ENCODE data around the gene PDHX. TPM values are rescaled to one million over a fixed set of nuclear protein-coding genes. Genes with fewer than 3 reads are reported as not detected.

PDHX gene
- total RNA-seq, 1 donor from 2014 or later, result 27.1 TPM

DNA sequence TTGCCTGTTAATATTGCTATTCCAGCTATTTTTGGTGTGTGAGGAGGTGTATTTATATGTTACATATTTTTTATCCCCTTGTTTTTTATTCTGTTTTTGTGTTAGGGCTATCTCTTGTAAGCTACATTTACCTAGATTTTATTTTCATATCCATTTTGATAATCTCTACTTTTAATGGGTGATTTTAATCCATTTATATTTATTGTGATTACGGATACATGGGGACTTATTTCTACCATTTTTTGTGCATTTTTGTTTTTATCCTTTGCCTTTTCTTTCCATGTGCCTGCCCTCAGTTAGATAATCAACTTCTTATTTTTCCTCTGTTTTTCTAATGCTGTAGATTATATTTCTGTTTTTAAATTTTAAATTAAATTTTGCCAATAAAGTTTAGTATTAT is 28.3 kb downstream of the PDHX start:
- Histone ChIP-seq H3K4me3 (ENCODE audit: low read length in 3 of 3) (no peak overlapping the region), H3K27me3 (ENCODE audit: control insufficient read depth in 3 of 3, insufficient read depth in 3 of 3, low read length in 3 of 3) (no peaks in the 10 kb centered on the region), H3K4me1 (ENCODE audit: control insufficient read depth in 3 of 3, insufficient read depth in 3 of 3, low read length in 3 of 3) (no peaks in the 10 kb centered on the region), H3K9ac (ENCODE audit: low read depth in 1 of 3, low read length in 3 of 3) (no peak overlapping the region), H3K36me3 (ENCODE audit: control insufficient read depth in 3 of 3, insufficient read depth in 3 of 3, low read length in 3 of 3) (no peaks in the 10 kb centered on the region), H3K9me3 (ENCODE audit: control insufficient read depth in 3 of 3, low read length in 3 of 3) (peaks cover 0 to 3% (median 0%) of the 10 kb centered on the region in 3 donors), H3K27ac (ENCODE audit: low read depth, low read length) (no peak overlapping the region)

DNA sequence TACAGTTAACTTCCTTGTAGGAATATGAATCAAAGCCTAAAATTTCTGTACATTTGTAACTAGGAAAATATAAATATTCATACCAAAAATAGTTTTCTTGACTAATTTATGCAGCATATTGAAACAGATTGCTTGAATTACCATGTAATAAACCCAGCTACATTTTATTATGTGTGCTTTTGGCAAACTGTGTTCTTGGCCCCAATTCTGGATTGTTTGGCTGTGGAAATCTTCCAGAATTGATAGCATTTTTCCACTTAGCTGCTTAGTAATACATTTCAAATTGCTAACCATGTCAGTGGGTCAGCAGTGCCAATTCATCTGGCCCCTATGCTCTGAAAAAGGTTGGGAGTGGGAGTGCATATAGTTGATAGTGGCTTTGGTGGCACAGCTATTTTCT is 32.3 kb downstream of the PDHX start:
- peaks cover 0 to 3% (median 0%) of the 10 kb centered on the region in 3 donors for H3K9me3 ChIP-seq (ENCODE audit: control insufficient read depth in 3 of 3, low read length in 3 of 3)
- H3K4me1 ChIP-seq (ENCODE audit: control insufficient read depth in 3 of 3, insufficient read depth in 3 of 3, low read length in 3 of 3), result no peaks in the 10 kb centered on the region
- no peak overlapping the region for H3K27ac ChIP-seq (ENCODE audit: low read depth, low read length)
- H3K4me3 ChIP-seq (ENCODE audit: low read length in 3 of 3), result no peak overlapping the region
- no peaks in the 10 kb centered on the region for H3K36me3 ChIP-seq (ENCODE audit: control insufficient read depth in 3 of 3, insufficient read depth in 3 of 3, low read length in 3 of 3)
- H3K9ac ChIP-seq (ENCODE audit: low read depth in 1 of 3, low read length in 3 of 3), result no peak overlapping the region
- no peaks in the 10 kb centered on the region for H3K27me3 ChIP-seq (ENCODE audit: control insufficient read depth in 3 of 3, insufficient read depth in 3 of 3, low read length in 3 of 3)

DNA sequence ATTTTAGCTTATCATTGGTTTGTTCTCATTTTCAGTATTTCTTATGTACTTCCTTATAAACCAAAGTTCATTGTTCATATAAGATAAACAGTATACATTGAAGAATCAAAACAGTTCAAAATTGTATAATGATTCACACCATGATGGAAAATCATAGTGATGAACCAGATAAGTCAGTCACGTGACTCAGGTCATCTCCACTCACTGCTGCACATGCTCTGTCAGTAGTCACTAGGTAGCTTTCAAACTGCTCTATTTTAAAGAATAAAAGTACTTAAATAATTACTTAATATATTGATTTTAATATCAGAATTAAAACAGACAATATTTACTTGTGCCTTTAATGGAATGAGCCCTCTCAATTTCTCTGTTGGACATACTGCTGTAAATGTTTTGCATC is 37.5 kb downstream of the PDHX start:
- H3K27ac ChIP-seq (ENCODE audit: low read depth, low read length), result no peak overlapping the region
- H3K4me1 ChIP-seq (ENCODE audit: control insufficient read depth in 3 of 3, insufficient read depth in 3 of 3, low read length in 3 of 3), result no peaks in the 10 kb centered on the region
- H3K4me3 ChIP-seq (ENCODE audit: low read length in 3 of 3), result no peak overlapping the region
- H3K9ac ChIP-seq (ENCODE audit: low read depth in 1 of 3, low read length in 3 of 3), result no peak overlapping the region
- H3K36me3 ChIP-seq (ENCODE audit: control insufficient read depth in 3 of 3, insufficient read depth in 3 of 3, low read length in 3 of 3), result peaks cover 0 to 3% (median 0%) of the 10 kb centered on the region in 3 donors
- no peaks in the 10 kb centered on the region for H3K27me3 ChIP-seq (ENCODE audit: control insufficient read depth in 3 of 3, insufficient read depth in 3 of 3, low read length in 3 of 3)
- H3K9me3 ChIP-seq (ENCODE audit: control insufficient read depth in 3 of 3, low read length in 3 of 3), result no peaks in the 10 kb centered on the region

DNA sequence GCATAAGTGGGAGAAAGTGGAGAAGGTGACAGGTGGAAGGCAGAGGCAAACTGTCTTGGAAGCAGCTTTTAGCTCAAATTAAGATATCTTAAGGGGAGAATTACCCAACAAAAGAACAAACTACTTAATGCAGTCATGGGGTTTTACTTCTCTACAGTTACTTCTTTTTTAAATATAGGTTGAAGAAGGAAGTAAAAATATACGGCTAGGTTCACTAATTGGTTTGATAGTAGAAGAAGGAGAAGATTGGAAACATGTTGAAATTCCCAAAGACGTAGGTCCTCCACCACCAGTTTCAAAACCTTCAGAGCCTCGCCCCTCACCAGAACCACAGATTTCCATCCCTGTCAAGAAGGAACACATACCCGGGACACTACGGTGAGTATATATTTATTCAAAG is 40.8 kb downstream of the PDHX start:
- Histone ChIP-seq H3K9me3 (ENCODE audit: control insufficient read depth in 3 of 3, low read length in 3 of 3) (no peaks in the 10 kb centered on the region), H3K27me3 (ENCODE audit: control insufficient read depth in 3 of 3, insufficient read depth in 3 of 3, low read length in 3 of 3) (no peaks in the 10 kb centered on the region), H3K36me3 (ENCODE audit: control insufficient read depth in 3 of 3, insufficient read depth in 3 of 3, low read length in 3 of 3) (peaks cover 0 to 3% (median 0%) of the 10 kb centered on the region in 3 donors), H3K4me3 (ENCODE audit: low read length in 3 of 3) (no peak overlapping the region), H3K4me1 (ENCODE audit: control insufficient read depth in 3 of 3, insufficient read depth in 3 of 3, low read length in 3 of 3) (no peaks in the 10 kb centered on the region), H3K27ac (ENCODE audit: low read depth, low read length) (no peak overlapping the region), H3K9ac (ENCODE audit: low read depth in 1 of 3, low read length in 3 of 3) (no peak overlapping the region)

DNA sequence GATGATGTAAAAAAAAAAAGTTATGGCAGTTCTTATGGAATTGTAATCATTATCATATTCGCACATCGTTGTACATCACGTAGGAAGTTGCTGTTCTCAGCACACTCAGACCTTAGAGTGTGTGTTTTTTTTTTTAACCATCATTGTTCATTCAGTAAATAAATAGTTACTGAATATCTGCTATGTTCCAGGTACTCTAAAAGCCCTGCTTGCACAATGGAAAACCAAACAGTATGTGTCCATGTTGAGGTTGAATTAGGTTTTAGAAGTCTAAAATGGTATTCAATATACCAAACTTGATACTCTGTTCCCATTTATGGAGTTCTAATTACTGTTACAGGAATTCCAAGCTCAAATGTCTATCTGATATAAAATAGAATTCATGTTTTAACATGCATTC is 41.2 kb downstream of the PDHX start:
- H3K4me3 ChIP-seq (ENCODE audit: low read length in 3 of 3), result no peak overlapping the region
- no peak overlapping the region for H3K27ac ChIP-seq (ENCODE audit: low read depth, low read length)
- H3K4me1 ChIP-seq (ENCODE audit: control insufficient read depth in 3 of 3, insufficient read depth in 3 of 3, low read length in 3 of 3), result no peaks in the 10 kb centered on the region
- no peak overlapping the region for H3K9ac ChIP-seq (ENCODE audit: low read depth in 1 of 3, low read length in 3 of 3)
- H3K9me3 ChIP-seq (ENCODE audit: control insufficient read depth in 3 of 3, low read length in 3 of 3), result no peaks in the 10 kb centered on the region
- H3K27me3 ChIP-seq (ENCODE audit: control insufficient read depth in 3 of 3, insufficient read depth in 3 of 3, low read length in 3 of 3), result no peaks in the 10 kb centered on the region
- peaks cover 0 to 3% (median 0%) of the 10 kb centered on the region in 3 donors for H3K36me3 ChIP-seq (ENCODE audit: control insufficient read depth in 3 of 3, insufficient read depth in 3 of 3, low read length in 3 of 3)

DNA sequence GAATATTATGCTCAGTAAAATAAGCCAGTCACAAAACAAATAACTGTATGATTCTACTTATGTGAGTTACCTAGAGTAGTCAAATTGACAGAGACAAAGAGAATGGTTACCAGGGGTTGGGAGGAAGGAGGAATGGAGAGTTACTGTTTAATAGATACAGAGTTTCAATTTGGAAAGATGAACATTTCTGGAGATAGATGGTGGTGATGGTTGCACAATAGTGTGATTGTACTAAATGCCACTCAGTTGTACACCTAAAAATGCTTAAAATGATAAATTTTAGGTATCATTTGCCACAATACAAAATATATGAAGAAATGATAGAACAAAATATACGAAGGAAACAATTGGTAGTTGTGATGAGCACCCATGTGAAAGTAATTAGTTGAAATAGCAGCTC is 43.4 kb downstream of the PDHX start:
- no peak overlapping the region for H3K27ac ChIP-seq (ENCODE audit: low read depth, low read length)
- no peak overlapping the region for H3K4me3 ChIP-seq (ENCODE audit: low read length in 3 of 3)
- peaks cover 0 to 5% (median 3%) of the 10 kb centered on the region in 3 donors for H3K36me3 ChIP-seq (ENCODE audit: control insufficient read depth in 3 of 3, insufficient read depth in 3 of 3, low read length in 3 of 3)
- no peaks in the 10 kb centered on the region for H3K9me3 ChIP-seq (ENCODE audit: control insufficient read depth in 3 of 3, low read length in 3 of 3)
- H3K4me1 ChIP-seq (ENCODE audit: control insufficient read depth in 3 of 3, insufficient read depth in 3 of 3, low read length in 3 of 3), result no peaks in the 10 kb centered on the region
- H3K27me3 ChIP-seq (ENCODE audit: control insufficient read depth in 3 of 3, insufficient read depth in 3 of 3, low read length in 3 of 3), result no peaks in the 10 kb centered on the region
- no peak overlapping the region for H3K9ac ChIP-seq (ENCODE audit: low read depth in 1 of 3, low read length in 3 of 3)

DNA sequence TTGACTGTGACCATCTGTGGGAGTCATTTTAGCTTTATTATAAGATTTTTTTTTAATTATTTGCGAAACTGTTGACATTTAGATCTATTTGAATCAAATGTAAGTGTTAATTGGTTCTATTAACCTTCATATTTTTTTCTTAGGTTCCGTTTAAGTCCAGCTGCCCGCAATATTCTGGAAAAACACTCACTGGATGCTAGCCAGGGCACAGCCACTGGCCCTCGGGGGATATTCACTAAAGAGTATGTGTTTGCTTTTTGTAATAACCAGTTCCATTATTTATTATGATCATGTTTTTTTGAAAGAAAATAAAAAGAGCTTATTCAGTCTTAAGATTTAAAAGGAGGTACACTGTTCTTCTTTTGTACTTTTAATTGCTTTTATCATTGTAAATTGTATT is 43.9 kb downstream of the PDHX start:
- H3K36me3 ChIP-seq (ENCODE audit: control insufficient read depth in 3 of 3, insufficient read depth in 3 of 3, low read length in 3 of 3), result peaks cover 0 to 5% (median 3%) of the 10 kb centered on the region in 3 donors
- no peak overlapping the region for H3K4me3 ChIP-seq (ENCODE audit: low read length in 3 of 3)
- H3K9ac ChIP-seq (ENCODE audit: low read depth in 1 of 3, low read length in 3 of 3), result no peak overlapping the region
- H3K9me3 ChIP-seq (ENCODE audit: control insufficient read depth in 3 of 3, low read length in 3 of 3), result no peaks in the 10 kb centered on the region
- no peak overlapping the region for H3K27ac ChIP-seq (ENCODE audit: low read depth, low read length)
- H3K4me1 ChIP-seq (ENCODE audit: control insufficient read depth in 3 of 3, insufficient read depth in 3 of 3, low read length in 3 of 3), result no peaks in the 10 kb centered on the region
- H3K27me3 ChIP-seq (ENCODE audit: control insufficient read depth in 3 of 3, insufficient read depth in 3 of 3, low read length in 3 of 3), result no peaks in the 10 kb centered on the region

DNA sequence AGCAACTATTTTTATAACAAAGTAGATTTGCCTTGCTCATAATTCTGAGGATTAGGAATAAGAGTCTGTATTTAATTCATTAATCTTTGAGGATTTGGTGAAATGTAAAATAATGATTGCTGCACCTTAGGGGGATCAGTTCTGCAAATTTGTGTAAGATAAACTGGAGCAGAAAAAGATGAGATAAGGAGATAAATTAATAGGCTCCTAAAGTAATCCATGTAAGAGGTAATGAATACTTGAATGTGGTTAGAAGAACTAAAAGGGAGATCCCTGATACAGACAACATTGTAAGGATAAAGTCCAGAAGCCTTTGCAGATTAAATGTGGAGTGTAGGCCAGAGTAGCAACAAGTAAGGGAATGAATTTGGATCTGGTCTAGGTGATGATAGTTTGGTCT is 45.6 kb downstream of the PDHX start:
- H3K9me3 ChIP-seq (ENCODE audit: control insufficient read depth in 3 of 3, low read length in 3 of 3), result no peaks in the 10 kb centered on the region
- H3K4me3 ChIP-seq (ENCODE audit: low read length in 3 of 3), result no peak overlapping the region
- no peaks in the 10 kb centered on the region for H3K4me1 ChIP-seq (ENCODE audit: control insufficient read depth in 3 of 3, insufficient read depth in 3 of 3, low read length in 3 of 3)
- H3K27me3 ChIP-seq (ENCODE audit: control insufficient read depth in 3 of 3, insufficient read depth in 3 of 3, low read length in 3 of 3), result no peaks in the 10 kb centered on the region
- H3K27ac ChIP-seq (ENCODE audit: low read depth, low read length), result no peak overlapping the region
- H3K9ac ChIP-seq (ENCODE audit: low read depth in 1 of 3, low read length in 3 of 3), result no peak overlapping the region
- H3K36me3 ChIP-seq (ENCODE audit: control insufficient read depth in 3 of 3, insufficient read depth in 3 of 3, low read length in 3 of 3), result peaks cover 2 to 6% (median 5%) of the 10 kb centered on the region in 3 donors

DNA sequence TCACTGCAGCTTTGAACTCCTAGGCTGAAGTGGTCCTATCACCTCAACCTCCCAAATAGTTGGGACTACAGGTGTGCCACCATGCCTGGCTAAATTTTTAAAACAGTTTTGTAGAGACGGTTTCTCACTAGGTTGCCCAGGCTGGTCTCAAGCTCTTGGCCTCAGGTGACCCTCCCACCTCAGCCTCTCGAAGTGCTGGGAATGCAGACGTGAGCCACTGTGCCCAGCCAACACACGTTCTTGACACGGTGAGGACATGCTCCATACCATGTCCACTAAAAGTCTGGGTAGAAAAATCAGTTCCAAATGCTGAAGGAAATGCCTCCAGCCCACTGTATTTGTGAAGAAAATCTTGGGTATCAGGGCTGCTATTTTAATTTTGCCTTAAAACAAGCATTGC is 46.9 kb downstream of the PDHX start:
- Histone ChIP-seq H3K36me3 (ENCODE audit: control insufficient read depth in 3 of 3, insufficient read depth in 3 of 3, low read length in 3 of 3) (peaks cover 2 to 6% (median 5%) of the 10 kb centered on the region in 3 donors), H3K9me3 (ENCODE audit: control insufficient read depth in 3 of 3, low read length in 3 of 3) (no peaks in the 10 kb centered on the region), H3K27me3 (ENCODE audit: control insufficient read depth in 3 of 3, insufficient read depth in 3 of 3, low read length in 3 of 3) (no peaks in the 10 kb centered on the region), H3K4me1 (ENCODE audit: control insufficient read depth in 3 of 3, insufficient read depth in 3 of 3, low read length in 3 of 3) (no peaks in the 10 kb centered on the region), H3K27ac (ENCODE audit: low read depth, low read length) (no peak overlapping the region), H3K9ac (ENCODE audit: low read depth in 1 of 3, low read length in 3 of 3) (no peak overlapping the region), H3K4me3 (ENCODE audit: low read length in 3 of 3) (no peak overlapping the region)

DNA sequence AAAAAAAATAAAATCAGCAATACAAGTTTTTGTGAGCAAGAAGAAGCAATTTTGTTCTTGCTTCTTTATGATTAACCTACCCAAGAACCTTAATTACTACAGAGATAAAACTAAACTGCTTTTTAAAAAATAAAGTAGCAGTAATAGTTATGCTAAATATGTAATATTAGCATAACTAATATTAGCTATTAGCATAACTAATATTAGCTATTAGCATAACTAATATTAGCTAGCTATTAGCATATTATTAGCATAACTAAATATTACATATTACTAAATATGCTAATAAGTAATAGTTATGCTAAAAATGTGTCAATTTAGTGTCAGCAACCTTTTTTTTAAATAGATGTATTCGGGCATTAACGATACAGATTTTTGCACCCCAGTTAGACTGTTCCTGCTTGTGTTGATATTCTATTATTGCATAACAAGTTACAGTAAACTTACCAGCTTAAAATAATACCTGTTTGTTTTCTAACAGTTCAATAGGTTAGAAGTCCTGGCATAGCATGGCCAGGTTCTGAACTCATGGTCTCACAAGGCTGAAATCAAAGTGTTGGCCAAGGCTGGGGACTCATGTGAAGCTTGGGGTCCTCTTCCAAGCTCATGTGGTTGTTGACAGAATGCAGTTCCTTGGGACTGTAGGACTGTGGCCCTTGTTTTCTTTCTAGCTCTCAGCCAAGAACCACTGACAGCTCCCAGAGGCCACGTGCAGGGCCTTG is 48.4 kb downstream of the PDHX start:
- Histone ChIP-seq H3K27me3 (ENCODE audit: control insufficient read depth in 3 of 3, insufficient read depth in 3 of 3, low read length in 3 of 3) (no peaks in the 10 kb centered on the region), H3K4me3 (ENCODE audit: low read length in 3 of 3) (no peak overlapping the region), H3K9me3 (ENCODE audit: control insufficient read depth in 3 of 3, low read length in 3 of 3) (no peaks in the 10 kb centered on the region), H3K4me1 (ENCODE audit: control insufficient read depth in 3 of 3, insufficient read depth in 3 of 3, low read length in 3 of 3) (no peaks in the 10 kb centered on the region), H3K9ac (ENCODE audit: low read depth in 1 of 3, low read length in 3 of 3) (no peak overlapping the region), H3K27ac (ENCODE audit: low read depth, low read length) (no peak overlapping the region), H3K36me3 (ENCODE audit: control insufficient read depth in 3 of 3, insufficient read depth in 3 of 3, low read length in 3 of 3) (peaks cover 6 to 12% (median 11%) of the 10 kb centered on the region in 3 donors)
